Activated T-helper 1 cell treated with Interleukin-2 at 50 U/mL for 16 hours (primary cell): ENCODE measurements around the gene TACC2.
"Not testable (repeated sequence)": the region's sequence is repeated elsewhere in the genome, so short reads cannot be mapped to it uniquely, and the experiment has no call there.

Experiments used
- DNase-seq: peaks from one replicate; pipeline ENCODE4 v3.0.0-alpha.2; 2020; ENCODE audit warnings: low read depth

The TACC2 gene

GRCh38 chr10:122023257-122023656, 34.3 kb downstream of the TACC2 start:
- not testable (repeated sequence) for DNase-seq

GRCh38 chr10:122029499-122030199, 40.7 kb downstream of the TACC2 start:
- no peak for DNase-seq

GRCh38 chr10:122030200-122030552, 41.2 kb downstream of the TACC2 start:
- DNase-seq = no peak

- DNase-seq = no peak
Observed at GRCh38 chr10:122033224-122033926, 44.4 kb downstream of the TACC2 start.

GRCh38 chr10:122034149-122034756, 45.3 kb downstream of the TACC2 start:
- DNase-seq = no peak

GRCh38 chr10:122040786-122041185, 51.8 kb downstream of the TACC2 start:
- DNase-seq = no peak

- no peak for DNase-seq
Observed at GRCh38 chr10:122042836-122043235, 53.9 kb downstream of the TACC2 start.

- no peak for DNase-seq
Observed at GRCh38 chr10:122044045-122044661, 55.2 kb downstream of the TACC2 start.

- no peak for DNase-seq
Observed at GRCh38 chr10:122044713-122045112, 55.8 kb downstream of the TACC2 start.

- no peak for DNase-seq
Observed at GRCh38 chr10:122045212-122045611, 56.2 kb downstream of the TACC2 start.

- no peak for DNase-seq
Observed at GRCh38 chr10:122047560-122047959, 58.6 kb downstream of the TACC2 start.

GRCh38 chr10:122049076-122049475, 60.1 kb downstream of the TACC2 start:
- no peak for DNase-seq

GRCh38 chr10:122050311-122050710, 61.3 kb downstream of the TACC2 start:
- no peak for DNase-seq

GRCh38 chr10:122050811-122051210, 61.8 kb downstream of the TACC2 start:
- DNase-seq = no peak

GRCh38 chr10:122051609-122052385, 62.8 kb downstream of the TACC2 start:
- DNase-seq = no peak

GRCh38 chr10:122052701-122053100, 63.7 kb downstream of the TACC2 start:
- DNase-seq = no peak

- no peak for DNase-seq
Observed at GRCh38 chr10:122053314-122053713, 64.4 kb downstream of the TACC2 start.

- DNase-seq = no peak
Observed at GRCh38 chr10:122054048-122055025, 65.4 kb downstream of the TACC2 start.

GRCh38 chr10:122055252-122055651, 66.3 kb downstream of the TACC2 start:
- no peak for DNase-seq

- no peak for DNase-seq
Observed at GRCh38 chr10:122056431-122057094, 67.6 kb downstream of the TACC2 start.
